PC-3 (cell line): ENCODE data around the gene CSF1. TPM values are rescaled to one million over a fixed set of nuclear protein-coding genes. Genes with fewer than 3 reads are reported as not detected.

Source experiments
- ATAC-seq: fragments of 200-7000 bp; cut with Tn5 transposase; 2 replicates; pipeline ENCODE4 v1.9.1; 2020; ENCODE audit warnings: mild to moderate bottlenecking, moderate library complexity
- BruUV-seq: library from RNA; stranded (reverse); fragments of 400-500 nt; replicated peaks from 2 replicates; lab custom pipeline; 2021; lab: Mats Ljungman, UMichigan
- CTCF ChIA-PET: fragments of 300-600 bp; sonication (Branson Sonifier 250); formaldehyde crosslinking; loops from one replicate; lab custom pipeline; 2022; ENCODE audit warnings: antibody characterized with exemption; lab: Charles Lee
- POLR2A ChIA-PET: fragments of 300-600 bp; sonication (Branson Sonifier 250); formaldehyde crosslinking; loops from one replicate; lab custom pipeline; 2022; ENCODE audit warnings: antibody characterized with exemption; ENCODE audit not compliant: unreplicated experiment; lab: Charles Lee
- DNase-seq: peaks from one replicate; pipeline ENCODE4 v3.0.0-alpha.2; 2015
- H2AFZ ChIP-seq: fragments of 300-600 bp; sonication (generic); 2 replicates; pipeline ENCODE4 v1.6.0; 2016; ENCODE audit warnings: antibody characterized with exemption, low read length
- H3F3A ChIP-seq: fragments of 300-600 bp; sonication (generic); one replicate; pipeline ENCODE4 v1.6.0; 2017; ENCODE audit warnings: antibody characterized with exemption, low read length, control low read depth, mild to moderate bottlenecking; ENCODE audit not compliant: unreplicated experiment
- H3K27ac ChIP-seq: fragments of 300-600 bp; sonication (generic); 2 replicates; pipeline ENCODE4 v1.5.1; 2016; ENCODE audit warnings: mild to moderate bottlenecking, low read length
- H3K27me3 ChIP-seq: fragments of 300-600 bp; sonication (generic); 2 replicates; pipeline ENCODE4 v1.6.1; 2016; ENCODE audit warnings: low read length, mixed read lengths
- H3K36me3 ChIP-seq: fragments of 300-600 bp; sonication (generic); 2 replicates; pipeline ENCODE4 v1.6.1; 2016; ENCODE audit warnings: low read depth, mixed run types, low read length, mixed read lengths
- H3K4me1 ChIP-seq: fragments of 300-600 bp; sonication (generic); 2 replicates; pipeline ENCODE4 v1.5.1; 2016; ENCODE audit warnings: low read length; ENCODE audit not compliant: insufficient read depth
- H3K4me2 ChIP-seq: fragments of 300-600 bp; sonication (generic); 2 replicates; pipeline ENCODE4 v1.6.0; 2016; ENCODE audit warnings: low read length
- H3K4me3 ChIP-seq: fragments of 300-600 bp; sonication (generic); 2 replicates; pipeline ENCODE4 v1.5.1; 2016; ENCODE audit warnings: mild to moderate bottlenecking, low read length, mixed read lengths
- H3K79me2 ChIP-seq: fragments of 300-600 bp; sonication (generic); 2 replicates; pipeline ENCODE4 v1.6.1; 2017; ENCODE audit warnings: low read length, mixed read lengths
- H3K9ac ChIP-seq: fragments of 300-600 bp; sonication (generic); 2 replicates; pipeline ENCODE4 v1.6.0; 2016; ENCODE audit warnings: mild to moderate bottlenecking, low read length
- H3K9me2 ChIP-seq: fragments of 300-600 bp; sonication (generic); replicated peaks from 2 replicates; pipeline ENCODE4 v1.6.1; 2016; ENCODE audit warnings: mixed run types, low read length, mixed read lengths
- H3K9me3 ChIP-seq: fragments of 300-600 bp; sonication (generic); 2 replicates; pipeline ENCODE4 v1.6.1; 2016; ENCODE audit warnings: low read length, mixed read lengths
- H4K20me1 ChIP-seq: fragments of 300-600 bp; sonication (generic); 2 replicates; pipeline ENCODE4 v1.6.1; 2016; ENCODE audit warnings: low read length, mixed read lengths
- EZH2 ChIP-seq: fragments of 300-600 bp; sonication (generic); IDR thresholded peaks from one replicate; pipeline ENCODE4 v1.6.1; 2017; ENCODE audit warnings: antibody characterized with exemption, mild to moderate bottlenecking, low read length; ENCODE audit not compliant: unreplicated experiment
- EZH2phosphoT487 ChIP-seq: fragments of 300-600 bp; sonication (generic); IDR thresholded peaks from 2 replicates; pipeline ENCODE4 v1.6.1; 2018; ENCODE audit warnings: mild to moderate bottlenecking, antibody characterized with exemption, low read length, borderline replicate concordance
- intact Hi-C: fragments of 100-400 bp; cut with micrococcal nuclease; formaldehyde crosslinking; loops from 2 replicates; pipeline ENCODE4 v1.9.0; 2023
- total RNA-seq: library from RNA; depleted of rRNA; stranded (reverse); fragments of >200 nt; gene quantifications from 2 replicates; pipeline ENCODE4 v1.2.3, GENCODE V29; 2014
- TF ChIP-seq, protein P1 (sequence below): fragments of 300-600 bp; sonication (generic); conservative IDR thresholded peaks from 2 replicates; pipeline ENCODE4 v1.5.1; 2017; ENCODE audit warnings: antibody characterized with exemption, low read depth, mild to moderate bottlenecking, low read length

CSF1 gene
- total RNA-seq, 1 experiment from 2014 or later: 2.0 TPM

DNA sequence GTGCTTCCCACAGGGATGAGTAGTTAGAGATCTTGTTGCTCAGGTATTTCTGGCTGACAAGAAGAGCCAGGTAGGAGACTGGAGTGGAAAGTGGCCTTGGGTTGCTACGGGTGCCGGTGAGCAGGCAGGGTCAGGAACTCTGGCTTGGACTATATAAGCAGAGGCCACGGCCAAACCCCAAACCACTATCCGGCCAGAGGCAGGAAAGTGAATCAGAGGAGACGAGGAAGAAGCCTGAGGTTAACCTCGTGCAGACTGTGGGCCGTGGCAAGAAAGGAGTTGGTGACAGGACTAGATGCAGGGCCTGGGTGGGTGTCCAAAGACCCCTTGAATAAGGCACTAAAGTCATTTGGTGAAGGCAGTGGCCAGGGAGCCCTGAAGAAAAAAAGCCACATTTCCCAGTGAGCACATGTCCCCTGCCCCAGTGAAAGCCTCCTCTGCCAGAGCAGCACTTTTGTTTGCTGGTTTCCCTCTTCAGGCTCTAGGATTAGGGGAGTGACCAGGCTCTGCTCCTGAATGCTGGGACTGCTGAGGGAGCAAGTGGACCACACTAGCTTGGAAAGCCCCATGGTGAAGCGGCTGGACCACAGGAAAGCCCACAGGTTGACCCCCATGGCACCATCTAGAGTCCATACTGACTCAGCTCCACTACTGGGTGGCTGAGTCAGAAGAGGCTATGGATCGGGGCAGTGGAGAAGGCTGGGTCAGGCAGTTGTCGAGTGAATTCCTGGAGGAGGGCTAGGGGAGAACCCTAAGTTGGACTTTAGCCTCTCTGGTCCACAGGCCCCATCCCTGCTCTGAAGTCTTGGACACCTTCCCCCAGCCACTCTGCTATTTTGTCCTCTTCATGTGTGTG, 23.4 kb downstream of the CSF1 start:
- no peaks in the 10 kb centered on the region for H4K20me1 ChIP-seq
- no peak overlapping the region for H3K9ac ChIP-seq
- peaks cover 5% of the 10 kb centered on the region for H3K9me3 ChIP-seq
- DNase-seq: peak; percentile 35
- BruUV-seq: no TSS peak
- no peak overlapping the region for H3K4me2 ChIP-seq
- peak; percentile 48 for ATAC-seq
- H2AFZ ChIP-seq: no peak overlapping the region
- H3K36me3 ChIP-seq: no peaks in the 10 kb centered on the region
- TF ChIP-seq EZH2 (no peak), EZH2phosphoT487 (no peak)
- TF ChIP-seq, protein P1, sequence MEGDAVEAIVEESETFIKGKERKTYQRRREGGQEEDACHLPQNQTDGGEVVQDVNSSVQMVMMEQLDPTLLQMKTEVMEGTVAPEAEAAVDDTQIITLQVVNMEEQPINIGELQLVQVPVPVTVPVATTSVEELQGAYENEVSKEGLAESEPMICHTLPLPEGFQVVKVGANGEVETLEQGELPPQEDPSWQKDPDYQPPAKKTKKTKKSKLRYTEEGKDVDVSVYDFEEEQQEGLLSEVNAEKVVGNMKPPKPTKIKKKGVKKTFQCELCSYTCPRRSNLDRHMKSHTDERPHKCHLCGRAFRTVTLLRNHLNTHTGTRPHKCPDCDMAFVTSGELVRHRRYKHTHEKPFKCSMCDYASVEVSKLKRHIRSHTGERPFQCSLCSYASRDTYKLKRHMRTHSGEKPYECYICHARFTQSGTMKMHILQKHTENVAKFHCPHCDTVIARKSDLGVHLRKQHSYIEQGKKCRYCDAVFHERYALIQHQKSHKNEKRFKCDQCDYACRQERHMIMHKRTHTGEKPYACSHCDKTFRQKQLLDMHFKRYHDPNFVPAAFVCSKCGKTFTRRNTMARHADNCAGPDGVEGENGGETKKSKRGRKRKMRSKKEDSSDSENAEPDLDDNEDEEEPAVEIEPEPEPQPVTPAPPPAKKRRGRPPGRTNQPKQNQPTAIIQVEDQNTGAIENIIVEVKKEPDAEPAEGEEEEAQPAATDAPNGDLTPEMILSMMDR: no peak
- ChIA-PET POLR2A (no interaction called here), CTCF (no interaction called here)
- intact Hi-C loops: loop anchor here (5.0 kb wide), 1 partner anchor 48 kb away; the partner anchor contains the start of gene AHCYL1
- no peak overlapping the region for H3K4me3 ChIP-seq
- no peaks in the 10 kb centered on the region for H3K27me3 ChIP-seq
- H3K9me2 ChIP-seq: no peaks in the 10 kb centered on the region
- no peaks in the 10 kb centered on the region for H3K79me2 ChIP-seq
- H3K27ac ChIP-seq: no peak overlapping the region
- peaks cover 7% of the 10 kb centered on the region; the same call in 1 of the 2 replicates for H3K4me1 ChIP-seq
- H3F3A ChIP-seq: no peaks in the 10 kb centered on the region

DNA sequence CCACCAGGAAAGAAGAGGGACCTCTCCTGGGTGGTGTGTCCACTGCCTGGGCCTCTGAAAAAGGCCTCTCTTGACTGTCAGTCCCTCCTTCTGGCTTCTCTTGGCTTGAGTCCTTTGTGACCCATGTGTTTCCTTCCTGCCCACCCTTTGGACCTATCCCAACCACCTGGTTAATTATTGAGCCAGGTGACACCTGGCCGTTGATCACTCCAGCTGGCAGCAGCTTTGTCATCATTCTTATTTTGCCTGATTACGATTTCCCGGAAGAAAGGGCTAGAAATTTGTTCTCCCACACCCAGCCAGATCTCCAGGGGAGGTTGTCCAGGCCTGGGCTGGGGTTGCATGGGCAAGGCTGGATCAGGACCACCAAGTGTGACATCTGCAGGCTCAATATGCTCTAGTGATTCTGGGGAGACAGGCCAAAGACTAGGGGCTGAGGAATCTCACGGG, 24.8 kb downstream of the CSF1 start:
- no TSS peak for BruUV-seq
- no peak for ATAC-seq

More for the DNA sequence above, 24.8 kb downstream of the CSF1 start:
- no peaks in the 10 kb centered on the region for H3K27me3 ChIP-seq
- H3K36me3 ChIP-seq: no peaks in the 10 kb centered on the region
- intact Hi-C loops: no loop called here
- no peak overlapping the region for H3K4me2 ChIP-seq
- ChIA-PET POLR2A (no interaction called here), CTCF (no interaction called here)
- H2AFZ ChIP-seq: no peak overlapping the region
- peaks cover 5% of the 10 kb centered on the region for H3K9me3 ChIP-seq
- peaks cover 7% of the 10 kb centered on the region; the same call in 1 of the 2 replicates for H3K4me1 ChIP-seq
- no peak overlapping the region for H3K27ac ChIP-seq
- H3F3A ChIP-seq: no peaks in the 10 kb centered on the region
- H3K79me2 ChIP-seq: no peaks in the 10 kb centered on the region
- no peak for DNase-seq
- H3K9me2 ChIP-seq: no peaks in the 10 kb centered on the region
- H3K9ac ChIP-seq: no peak overlapping the region
- TF ChIP-seq, protein P1: no peak
- TF ChIP-seq EZH2 (no peak), EZH2phosphoT487 (no peak)
- no peaks in the 10 kb centered on the region for H4K20me1 ChIP-seq
- H3K4me3 ChIP-seq: no peak overlapping the region
